ENCODE data around the gene SCGB1D4. TPM values are rescaled to one million over a fixed set of nuclear protein-coding genes. Genes with fewer than 3 reads are reported as not detected.
"Not testable (repeated sequence)": the region's sequence is repeated elsewhere in the genome, so short reads cannot be mapped to it uniquely, and the experiment has no call there.

SCGB1D4 gene
- total RNA-seq, 4 donors from 2014 or later = not detected

- ATAC-seq = no peak
- Histone ChIP-seq H3K36me3 (no peaks in the 10 kb centered on the region), H3K4me3 (peak overlapping the region; percentile 46 to 78), H3K27me3 (peaks cover 9% of the 10 kb centered on the region), H3K27ac (no peak overlapping the region), H3K4me1 (peaks cover 0 to 16% (median 3%) of the 10 kb centered on the region in 3 donors), H3K9me3 (no peaks in the 10 kb centered on the region)
- WGBS, 2 donors (ENCODE audit: low coverage in 1 of 2) = 20 to 27% methylated on average over 1 of the region's 1 CpG
- TF ChIP-seq CTCF (IDR thresholded peaks at IDR 0.05) (no peak), POLR2A (IDR thresholded peaks at IDR 0.05) (no peak)
These were observed 39.3 kb upstream of the SCGB1D4 start for GRCh38 chr11:62338218-62338617.

GRCh38 chr11:62337303-62338181 is 38.7 kb upstream of the SCGB1D4 start, which contains the start of gene ASRGL1:
TSS of gene ASRGL1 (plus strand) at chr11:62337448. CDS start at chr11:62337978, 530 bp downstream.
- peaks cover 15% of the 10 kb centered on the region for H3K27me3 ChIP-seq
- peak; percentile 93 for ATAC-seq
- H3K27ac ChIP-seq = peak within 1 kb of the TSS in 3 of 4 donors; percentile 50 to 67 (median 58)
- no peak for TF ChIP-seq POLR2AphosphoS5 (IDR thresholded peaks at IDR 0.05)
- peak in 1 of 4 experiments; percentile 22 for TF ChIP-seq CTCF (IDR thresholded peaks at IDR 0.05)
- 1% methylated on average over 8 of the region's 98 CpGs; no CpG with 5 or more reads in 1 of the 2 donors for WGBS, 2 donors (ENCODE audit: low coverage in 1 of 2)
- no peaks in the 10 kb centered on the region for H3K9me3 ChIP-seq
- peak within 1 kb of the TSS; percentile 46 to 78 for H3K4me3 ChIP-seq
- H3K4me1 ChIP-seq = peaks cover 0 to 16% (median 3%) of the 10 kb centered on the region in 3 donors
- no peaks in the 10 kb centered on the region for H3K36me3 ChIP-seq

- H3K4me3 ChIP-seq = peak overlapping the region; percentile 46 to 78
- H3K27me3 ChIP-seq = peaks cover 17% of the 10 kb centered on the region
- H3K36me3 ChIP-seq, H3K9me3 ChIP-seq, ATAC-seq: not testable (repeated sequence)
- H3K27ac ChIP-seq = peak overlapping the region in 3 of 4 donors; percentile 50 to 67 (median 58)
- 65% methylated on average over 13 of the region's 19 CpGs; no CpG with 5 or more reads in 1 of the 2 donors for WGBS, 2 donors (ENCODE audit: low coverage in 1 of 2)
- peaks cover 0 to 16% (median 3%) of the 10 kb centered on the region in 3 donors for H3K4me1 ChIP-seq
These were observed 38.1 kb upstream of the SCGB1D4 start for GRCh38 chr11:62336949-62337302.

- ATAC-seq = no peak
- 70 to 74% methylated on average over 4 to 5 of the region's 5 CpGs for WGBS, 2 donors (ENCODE audit: low coverage in 1 of 2)
- TF ChIP-seq EP300 (IDR thresholded peaks at IDR 0.05) (no peak), CTCF (IDR thresholded peaks at IDR 0.05) (no peak), POLR2A (IDR thresholded peaks at IDR 0.05) (no peak), POLR2AphosphoS5 (IDR thresholded peaks at IDR 0.05) (no peak)
- Histone ChIP-seq H3K4me1 (peaks cover 0 to 16% (median 3%) of the 10 kb centered on the region in 3 donors), H3K4me3 (no peak overlapping the region), H3K9me3 (no peaks in the 10 kb centered on the region), H3K36me3 (no peaks in the 10 kb centered on the region), H3K27me3 (peaks cover 22% of the 10 kb centered on the region), H3K27ac (no peak overlapping the region)
These were observed 34.9 kb upstream of the SCGB1D4 start for GRCh38 chr11:62333768-62334167.

- not testable (repeated sequence) for H3K4me1 ChIP-seq, H3K4me3 ChIP-seq, H3K27ac ChIP-seq, H3K36me3 ChIP-seq, ATAC-seq, H3K9me3 ChIP-seq
- WGBS, 2 donors (ENCODE audit: low coverage in 1 of 2) = 90 to 93% methylated on average over 2 to 3 of the region's 3 CpGs
- peaks cover 22% of the 10 kb centered on the region for H3K27me3 ChIP-seq
These were observed 32.4 kb upstream of the SCGB1D4 start for GRCh38 chr11:62331264-62331663.

- H3K4me3 ChIP-seq, H3K36me3 ChIP-seq, H3K27ac ChIP-seq, H3K9me3 ChIP-seq, ATAC-seq, H3K4me1 ChIP-seq: not testable (repeated sequence)
- WGBS, 2 donors (ENCODE audit: low coverage in 1 of 2) = 93 to 100% methylated on average over 3 to 13 of the region's 14 CpGs
- H3K27me3 ChIP-seq = peaks cover 21% of the 10 kb centered on the region
These were observed 28.7 kb upstream of the SCGB1D4 start for GRCh38 chr11:62327541-62327940.

GRCh38 chr11:62326719-62327118 is 27.8 kb upstream of the SCGB1D4 start:
- WGBS, 2 donors (ENCODE audit: low coverage in 1 of 2) = 0 to 33% methylated on average over 1 to 6 of the region's 6 CpGs
- H3K36me3 ChIP-seq, H3K4me1 ChIP-seq, H3K4me3 ChIP-seq, H3K27ac ChIP-seq, H3K9me3 ChIP-seq, ATAC-seq: not testable (repeated sequence)
- H3K27me3 ChIP-seq = peaks cover 20% of the 10 kb centered on the region

- not testable (repeated sequence) for ATAC-seq, H3K27ac ChIP-seq, H3K4me1 ChIP-seq, H3K9me3 ChIP-seq, H3K36me3 ChIP-seq, H3K4me3 ChIP-seq
- WGBS, 2 donors (ENCODE audit: low coverage in 1 of 2) = 44 to 60% methylated on average over 3 to 5 of the region's 5 CpGs
- peaks cover 28% of the 10 kb centered on the region for H3K27me3 ChIP-seq
These were observed 26.9 kb upstream of the SCGB1D4 start for GRCh38 chr11:62325781-62326180.

Data from gastroesophageal sphincter (tissue), 4 donors.